Smooth muscle cell (in vitro differentiated cells): ENCODE results near the gene YEATS4. TPM values are rescaled to one million over a fixed set of nuclear protein-coding genes. Genes with fewer than 3 reads are reported as not detected.

Source experiments
- DNase-seq: peaks from one replicate; lab custom pipeline; 2025; ENCODE audit not compliant: unreplicated experiment; lab: John Stamatoyannopoulos, UW
- H2AFZ ChIP-seq: fragments of 200-600 bp; sonication (generic); 2 replicates; pipeline ENCODE4 v1.6.0; 2016; ENCODE audit warnings: antibody characterized with exemption, low read depth, mild to moderate bottlenecking
- H3F3A ChIP-seq: fragments of 200-600 bp; sonication (generic); 2 replicates; pipeline ENCODE4 v1.6.0; 2017; ENCODE audit warnings: antibody characterized with exemption, low read depth
- H3K27ac ChIP-seq: fragments of 200-600 bp; sonication (generic); 2 replicates; pipeline ENCODE4 v1.5.1; 2016; ENCODE audit warnings: low read depth, mild to moderate bottlenecking
- H3K27me3 ChIP-seq: fragments of 200-600 bp; sonication (generic); 2 replicates; pipeline ENCODE4 v1.6.1; 2016; ENCODE audit warnings: low read depth, mild to moderate bottlenecking
- H3K36me3 ChIP-seq: fragments of 200-600 bp; sonication (generic); 2 replicates; pipeline ENCODE4 v1.5.1; 2016; ENCODE audit warnings: low read depth
- H3K4me1 ChIP-seq: fragments of 200-600 bp; sonication (generic); 2 replicates; pipeline ENCODE4 v1.5.1; 2016; ENCODE audit warnings: low read depth
- H3K4me2 ChIP-seq: fragments of 200-600 bp; sonication (generic); 2 replicates; pipeline ENCODE4 v1.6.0; 2016; ENCODE audit warnings: mild to moderate bottlenecking
- H3K4me3 ChIP-seq: fragments of 200-600 bp; sonication (generic); 2 replicates; pipeline ENCODE4 v1.5.1; 2016; ENCODE audit warnings: mild to moderate bottlenecking
- H3K79me2 ChIP-seq: fragments of 200-600 bp; sonication (generic); 2 replicates; pipeline ENCODE4 v1.6.0; 2016; ENCODE audit warnings: low read depth, mild to moderate bottlenecking
- H3K9ac ChIP-seq: fragments of 200-600 bp; sonication (generic); 2 replicates; pipeline ENCODE4 v1.6.0; 2016; ENCODE audit warnings: low read depth
- H3K9me3 ChIP-seq: fragments of 200-600 bp; sonication (generic); replicated peaks from 2 replicates; pipeline ENCODE4 v1.5.1; 2016; ENCODE audit warnings: low read depth
- H4K20me1 ChIP-seq: fragments of 200-600 bp; sonication (generic); 2 replicates; pipeline ENCODE4 v1.6.0; 2016; ENCODE audit warnings: low read depth
- CTCF ChIP-seq: fragments of 200-600 bp; sonication (generic); IDR thresholded peaks from 2 replicates; pipeline ENCODE4 v1.5.1; 2017; ENCODE audit warnings: borderline replicate concordance, mild to moderate bottlenecking, antibody characterized with exemption; ENCODE audit not compliant: insufficient read depth, poor library complexity, severe bottlenecking
- WGBS: methylation state at CpG from one replicate; pipeline ENCODE4 v1.1.7; 2016; ENCODE audit warnings: low lambda C conversion rate; 5-methylcytosine and 5-hydroxymethylcytosine counted together
- polyA plus RNA-seq: library from polyadenylated mRNA; unstranded; fragments of >200 nt; fragmentation: Nextera tagmentation; extraction: Ambion mirVana; gene quantifications from 2 replicates; pipeline ENCODE4 v1.2.1, GENCODE V29; 2016
- total RNA-seq: library from RNA; depleted of rRNA; stranded (reverse); fragments of >200 nt; gene quantifications from 2 replicates; pipeline ENCODE4 v1.2.3, GENCODE V29; 2014

Gene YEATS4
- total and polyA plus RNA-seq, 2 experiments from 2014 or later: 9.9 to 32.7 TPM

GRCh38 chr12:69345077-69345476 lies 14.5 kb upstream of the YEATS4 start:
- no peaks in the 10 kb centered on the region for H3K9me3 ChIP-seq
- DNase-seq: no peak
- H3K36me3 ChIP-seq: no peaks in the 10 kb centered on the region
- H3K27me3 ChIP-seq: no peaks in the 10 kb centered on the region
- no peak overlapping the region for H3K9ac ChIP-seq
- no peak overlapping the region for H3K27ac ChIP-seq
- no peak overlapping the region for H2AFZ ChIP-seq
- H3F3A ChIP-seq: no peaks in the 10 kb centered on the region
- 95% methylated on average over 2 of the region's 2 CpGs for WGBS
- TF ChIP-seq CTCF: no peak
- no peaks in the 10 kb centered on the region for H4K20me1 ChIP-seq
- H3K79me2 ChIP-seq: no peaks in the 10 kb centered on the region
- peaks cover 5% of the 10 kb centered on the region for H3K4me1 ChIP-seq
- no peak overlapping the region for H3K4me3 ChIP-seq
- no peak overlapping the region for H3K4me2 ChIP-seq

- Histone ChIP-seq H3K4me2 (no peak overlapping the region), H3K79me2 (no peaks in the 10 kb centered on the region), H3K9me3 (no peaks in the 10 kb centered on the region), H2AFZ (no peak overlapping the region), H3K9ac (no peak overlapping the region), H3K27me3 (no peaks in the 10 kb centered on the region), H3K4me1 (peaks cover 2% of the 10 kb centered on the region), H3F3A (no peaks in the 10 kb centered on the region), H3K36me3 (no peaks in the 10 kb centered on the region), H3K27ac (no peak overlapping the region), H3K4me3 (no peak overlapping the region), H4K20me1 (no peaks in the 10 kb centered on the region)
- no peak for DNase-seq
- 100% methylated on average over 1 of the region's 1 CpG for WGBS
- TF ChIP-seq CTCF: no peak
Measured at GRCh38 chr12:69345742-69346141, 13.8 kb upstream of the YEATS4 start.

- Histone ChIP-seq H3K4me2 (no peak within 1 kb of the TSS), H3K27ac (no peak within 1 kb of the TSS), H3K36me3 (no peaks in the 10 kb centered on the region), H3K4me3 (no peak within 1 kb of the TSS), H3K27me3 (no peaks in the 10 kb centered on the region), H3K79me2 (no peaks in the 10 kb centered on the region), H4K20me1 (no peaks in the 10 kb centered on the region), H3F3A (no peaks in the 10 kb centered on the region), H3K4me1 (no peaks in the 10 kb centered on the region), H3K9ac (no peak within 1 kb of the TSS), H3K9me3 (no peaks in the 10 kb centered on the region), H2AFZ (no peak within 1 kb of the TSS)
- TF ChIP-seq CTCF: no peak
- DNase-seq: no peak
- WGBS: 92% methylated on average over 4 of the region's 4 CpGs
Measured at GRCh38 chr12:69348162-69348938, 11.2 kb upstream of the YEATS4 start, which contains the start of gene LYZ. LYZ (plus strand) TSS chr12:69348381; CDS start chr12:69348409, 28 bp downstream.

GRCh38 chr12:69350002-69350626 lies 9.4 kb upstream of the YEATS4 start:
- Histone ChIP-seq H3K27me3 (no peaks in the 10 kb centered on the region), H3F3A (no peaks in the 10 kb centered on the region), H3K36me3 (no peaks in the 10 kb centered on the region), H3K4me3 (no peak overlapping the region), H3K9me3 (no peaks in the 10 kb centered on the region), H3K4me1 (no peaks in the 10 kb centered on the region), H3K27ac (no peak overlapping the region), H2AFZ (no peak overlapping the region), H4K20me1 (no peaks in the 10 kb centered on the region), H3K9ac (no peak overlapping the region), H3K79me2 (no peaks in the 10 kb centered on the region), H3K4me2 (no peak overlapping the region)
- TF ChIP-seq CTCF: no peak
- no peak for DNase-seq
- 86% methylated on average over 2 of the region's 2 CpGs for WGBS
